Renal cortical epithelial cell (primary cell): ENCODE measurements around the gene PEPD. TPM values are rescaled to one million over a fixed set of nuclear protein-coding genes. Genes with fewer than 3 reads are reported as not detected.
A peak's percentile ranks its signal among the peaks of the same experiment; 100 is the strongest.

ENCODE experiments used
- DNase-seq: peaks from one replicate; pipeline ENCODE4 v3.0.0-alpha.2; 2011; ENCODE audit warnings: low read depth
- total RNA-seq: library from RNA; depleted of rRNA; stranded (reverse); fragments of >200 nt; gene quantifications from 2 replicates; pipeline ENCODE4 v1.2.3, GENCODE V29; 2014

PEPD gene
- total RNA-seq, 1 donor from 2014 or later, result 51.5 TPM

GRCh38 chr19:33395561-33396550, 125.7 kb downstream of the PEPD start:
- DNase-seq, result no peak

GRCh38 chr19:33394723-33395560, 126.6 kb downstream of the PEPD start:
- no peak for DNase-seq

- DNase-seq, result peak; percentile 17
Observed at GRCh38 chr19:33394006-33394722, 127.4 kb downstream of the PEPD start.

- no peak for DNase-seq
Observed at GRCh38 chr19:33393286-33394005, 128.1 kb downstream of the PEPD start.

- DNase-seq, result no peak
Observed at GRCh38 chr19:33392341-33393285, 129.0 kb downstream of the PEPD start.

GRCh38 chr19:33391631-33392249, 129.9 kb downstream of the PEPD start:
- DNase-seq, result no peak

GRCh38 chr19:33390908-33391630, 130.5 kb downstream of the PEPD start:
- DNase-seq, result no peak

- no peak for DNase-seq
Observed at GRCh38 chr19:33390101-33390907, 131.3 kb downstream of the PEPD start.

GRCh38 chr19:33389421-33390100, 132.0 kb downstream of the PEPD start:
- no peak for DNase-seq

GRCh38 chr19:33388725-33389420, 132.7 kb downstream of the PEPD start:
- DNase-seq, result no peak

- no peak for DNase-seq
Observed at GRCh38 chr19:33388231-33388724, 133.3 kb downstream of the PEPD start.

- DNase-seq, result no peak
Observed at GRCh38 chr19:33387351-33388230, 134.0 kb downstream of the PEPD start.

- no peak for DNase-seq
Observed at GRCh38 chr19:33386361-33386858, 135.2 kb downstream of the PEPD start.

GRCh38 chr19:33385956-33386355, 135.6 kb downstream of the PEPD start:
- DNase-seq, result no peak

GRCh38 chr19:33384983-33385382, 136.6 kb downstream of the PEPD start:
- no peak for DNase-seq
